ENCODE data around the gene LINGO1.

Gene LINGO1

DNA sequence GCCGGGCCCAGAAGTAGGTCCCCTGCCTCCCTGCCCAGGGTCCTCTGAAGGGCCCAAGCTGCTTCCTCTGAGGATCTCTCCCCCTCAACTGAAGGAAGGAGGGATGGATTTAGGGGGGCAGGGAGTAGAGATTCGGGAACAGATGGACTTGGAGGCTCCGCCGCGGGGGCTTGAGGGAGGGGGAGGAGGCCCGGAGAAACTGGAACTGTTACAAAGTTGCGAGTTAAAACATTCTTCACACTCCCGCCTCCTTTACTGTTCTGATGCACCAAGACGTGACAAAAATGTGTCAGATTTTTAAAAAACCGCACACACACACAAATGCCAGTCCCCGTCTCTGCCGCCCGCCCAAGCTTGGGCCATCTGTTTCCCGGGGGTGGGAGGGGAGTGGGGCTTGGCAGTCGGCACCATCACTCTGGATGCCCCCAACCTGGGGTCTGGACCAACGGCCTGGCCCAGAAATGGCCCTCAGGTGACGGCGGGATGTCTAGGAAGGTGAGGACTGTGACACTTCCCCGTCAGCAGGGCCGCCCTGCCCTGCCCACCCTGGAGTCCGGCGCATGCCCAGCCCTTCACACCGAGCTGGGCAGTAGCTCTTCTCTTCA lies 25.0 kb upstream of the LINGO1 start:
- DNase-seq (ENCODE audit: low read depth) = no peak

GRCh38 chr15:77656294-77656693 lies 23.6 kb upstream of the LINGO1 start:
- no peak for DNase-seq (ENCODE audit: low read depth)

- no peak for DNase-seq (ENCODE audit: low read depth)
Measured at GRCh38 chr15:77654975-77655374, 22.3 kb upstream of the LINGO1 start.

DNA sequence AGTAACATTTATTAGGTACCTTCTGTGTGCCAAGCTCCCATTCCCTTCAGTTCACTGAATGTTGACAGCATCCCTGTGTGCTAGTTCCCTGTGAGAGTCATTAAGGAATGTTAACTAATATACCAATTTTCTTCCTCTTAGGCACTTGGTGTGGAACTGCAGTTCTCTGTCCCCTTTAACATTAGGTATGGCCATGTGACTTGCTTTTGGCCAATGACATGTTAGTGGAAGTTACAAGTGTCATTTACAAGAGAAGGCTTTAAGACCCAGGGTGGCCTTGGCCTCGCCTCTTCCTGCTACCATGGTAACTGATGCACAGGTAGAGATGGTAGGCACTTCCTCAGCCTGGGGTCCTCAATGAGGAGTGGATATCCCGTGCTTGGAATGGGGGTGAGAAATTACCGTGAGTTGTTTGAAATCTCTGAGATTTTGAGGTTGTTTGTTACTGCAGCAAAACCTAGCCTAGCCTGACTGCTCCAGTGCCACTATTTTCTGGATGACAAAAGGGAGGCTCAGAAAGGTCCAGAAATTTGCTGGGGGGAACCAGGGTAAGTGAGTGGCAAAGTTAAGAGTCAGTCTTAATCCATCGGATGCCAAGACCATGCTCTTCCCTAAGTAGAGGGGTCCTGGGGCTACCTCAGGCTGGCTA lies 21.2 kb upstream of the LINGO1 start:
- no peak for DNase-seq (ENCODE audit: low read depth)

- no peak for DNase-seq (ENCODE audit: low read depth)
Measured at GRCh38 chr15:77650265-77650664, 17.6 kb upstream of the LINGO1 start.

DNA sequence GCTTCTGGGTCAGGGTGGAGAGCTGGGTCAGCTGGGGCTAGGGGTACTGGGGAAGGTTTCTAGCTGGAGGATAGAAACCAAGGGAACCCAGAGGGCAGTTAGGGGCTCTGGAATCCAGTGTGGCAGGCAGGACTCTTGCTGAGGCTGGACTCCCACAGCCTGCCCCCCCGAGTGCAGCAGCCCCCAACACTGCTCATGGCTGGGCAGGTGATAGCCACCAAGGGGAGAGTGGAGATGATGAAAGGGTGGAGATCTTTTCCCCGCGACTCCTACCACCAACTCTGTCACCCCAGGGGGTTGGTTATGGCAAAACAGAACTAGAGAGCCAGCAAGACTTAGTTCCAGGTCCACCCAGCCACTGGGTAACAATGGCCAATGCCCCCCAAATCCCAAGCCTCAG lies 16.9 kb upstream of the LINGO1 start:
- DNase-seq (ENCODE audit: low read depth) = no peak

- DNase-seq (ENCODE audit: low read depth) = no peak
Measured at GRCh38 chr15:77649017-77649416, 16.3 kb upstream of the LINGO1 start.

DNA sequence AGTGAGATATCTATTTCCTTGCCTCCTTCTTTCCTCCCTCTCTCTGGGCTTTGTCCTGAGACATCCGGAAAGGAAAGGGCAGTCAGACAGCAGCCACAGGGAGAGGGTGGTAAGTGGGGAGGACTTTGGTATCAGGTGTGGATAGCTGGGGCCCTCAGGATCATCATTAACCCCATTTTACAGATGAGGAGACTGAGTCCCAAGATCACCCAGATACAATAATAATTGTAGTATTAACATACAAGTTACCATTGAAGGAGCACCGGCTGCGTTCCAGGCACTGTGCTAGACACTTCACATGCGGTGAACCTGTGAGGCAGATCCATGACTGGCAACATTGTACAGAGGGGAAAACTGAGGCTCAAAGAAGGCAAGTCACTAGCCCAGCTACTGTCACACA lies 15.2 kb upstream of the LINGO1 start:
- DNase-seq (ENCODE audit: low read depth) = no peak

- no peak for DNase-seq (ENCODE audit: low read depth)
Measured at GRCh38 chr15:77646104-77646694, 13.5 kb upstream of the LINGO1 start.

- no peak for DNase-seq (ENCODE audit: low read depth)
Measured at GRCh38 chr15:77645602-77646001, 12.9 kb upstream of the LINGO1 start.

DNA sequence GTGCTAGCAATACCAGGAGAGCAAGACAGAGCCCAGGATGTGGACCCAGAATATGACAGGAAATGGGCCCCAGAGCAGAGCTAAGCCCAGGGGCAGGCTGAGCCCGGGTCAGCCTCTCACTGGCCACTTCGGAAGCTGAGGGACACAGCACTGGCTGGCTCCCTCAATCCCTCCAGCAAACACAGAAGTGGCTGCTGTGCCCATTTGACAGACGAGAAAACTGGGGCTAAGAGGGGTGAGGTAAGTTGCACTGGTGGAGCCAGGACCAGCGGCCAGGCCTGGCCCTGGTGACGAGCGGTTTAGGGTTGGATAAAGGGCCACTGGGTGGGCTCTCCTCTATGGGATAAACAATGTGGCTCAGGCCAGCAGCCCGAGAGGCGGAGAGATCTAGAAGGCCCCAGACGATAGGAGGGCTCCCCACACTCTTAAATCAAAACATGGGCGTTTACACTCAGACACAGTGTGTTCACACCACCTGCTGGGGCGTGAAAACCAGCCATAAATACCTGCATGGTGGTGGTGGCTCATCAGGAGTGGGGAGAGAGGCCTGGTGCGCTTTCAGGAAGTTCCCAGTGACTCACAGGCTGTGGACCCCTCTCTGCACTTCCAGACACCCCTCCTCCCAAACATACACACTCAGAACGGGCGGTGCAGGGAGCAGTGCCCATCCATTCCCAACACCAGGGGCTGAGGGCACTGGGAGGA lies 12.0 kb upstream of the LINGO1 start:
- DNase-seq (ENCODE audit: low read depth) = no peak

- DNase-seq (ENCODE audit: low read depth) = no peak
Measured at GRCh38 chr15:77643764-77644163, 11.1 kb upstream of the LINGO1 start.

DNA sequence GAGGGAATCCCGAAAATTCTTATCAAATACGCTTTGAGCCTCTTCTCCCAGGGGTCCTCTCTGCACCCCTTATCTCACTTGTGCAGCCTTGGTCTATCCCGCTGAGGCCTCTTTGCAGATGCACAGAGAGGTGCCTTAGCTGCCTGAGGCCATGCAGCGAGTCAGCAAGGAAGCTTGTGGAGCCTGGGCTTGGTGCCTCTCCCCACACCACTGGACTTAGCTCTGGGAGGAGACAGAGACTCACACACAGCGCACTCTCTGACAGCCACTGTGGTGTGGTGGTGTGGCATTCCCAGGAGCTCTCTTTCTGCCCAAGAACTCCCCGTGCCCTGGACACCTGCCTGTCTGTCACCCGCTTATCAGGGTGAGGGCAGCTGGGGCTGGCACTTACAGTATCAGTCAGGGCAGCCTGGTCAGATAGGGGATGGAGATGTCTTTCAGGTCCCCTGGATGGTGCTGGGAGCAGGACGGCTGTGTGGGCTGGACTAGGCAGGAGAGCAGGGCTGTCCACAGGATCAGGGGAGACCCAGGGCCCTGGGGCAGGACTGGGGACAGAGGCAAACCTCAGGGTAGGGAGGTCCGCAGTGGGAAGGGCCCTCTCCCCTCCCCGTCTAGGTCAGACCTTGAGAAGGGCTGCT lies 10.2 kb upstream of the LINGO1 start:
- no peak for DNase-seq (ENCODE audit: low read depth)

- DNase-seq (ENCODE audit: low read depth) = no peak
Measured at GRCh38 chr15:77641999-77642398, 9.3 kb upstream of the LINGO1 start.

- DNase-seq (ENCODE audit: low read depth) = no peak
Measured at GRCh38 chr15:77640615-77641014, 7.9 kb upstream of the LINGO1 start.

DNA sequence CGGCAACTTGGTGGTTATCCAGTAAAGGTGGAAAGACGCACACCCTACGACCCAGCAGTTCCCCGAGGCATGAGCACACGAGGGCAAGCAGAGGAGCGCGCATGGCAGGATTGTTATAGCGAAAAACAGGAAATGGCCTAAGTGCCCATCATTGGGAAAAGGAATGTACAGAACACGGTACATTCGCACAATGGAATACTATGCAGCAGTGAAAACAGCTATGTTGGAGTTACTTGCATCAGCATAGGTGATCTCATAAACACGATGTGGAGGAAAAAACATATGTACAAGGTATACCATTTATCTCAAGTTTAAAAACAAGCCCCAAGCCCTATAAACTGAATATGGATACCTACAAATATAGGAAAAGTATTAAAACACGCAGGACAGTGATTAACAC lies 6.7 kb upstream of the LINGO1 start:
- DNase-seq (ENCODE audit: low read depth) = no peak

DNA sequence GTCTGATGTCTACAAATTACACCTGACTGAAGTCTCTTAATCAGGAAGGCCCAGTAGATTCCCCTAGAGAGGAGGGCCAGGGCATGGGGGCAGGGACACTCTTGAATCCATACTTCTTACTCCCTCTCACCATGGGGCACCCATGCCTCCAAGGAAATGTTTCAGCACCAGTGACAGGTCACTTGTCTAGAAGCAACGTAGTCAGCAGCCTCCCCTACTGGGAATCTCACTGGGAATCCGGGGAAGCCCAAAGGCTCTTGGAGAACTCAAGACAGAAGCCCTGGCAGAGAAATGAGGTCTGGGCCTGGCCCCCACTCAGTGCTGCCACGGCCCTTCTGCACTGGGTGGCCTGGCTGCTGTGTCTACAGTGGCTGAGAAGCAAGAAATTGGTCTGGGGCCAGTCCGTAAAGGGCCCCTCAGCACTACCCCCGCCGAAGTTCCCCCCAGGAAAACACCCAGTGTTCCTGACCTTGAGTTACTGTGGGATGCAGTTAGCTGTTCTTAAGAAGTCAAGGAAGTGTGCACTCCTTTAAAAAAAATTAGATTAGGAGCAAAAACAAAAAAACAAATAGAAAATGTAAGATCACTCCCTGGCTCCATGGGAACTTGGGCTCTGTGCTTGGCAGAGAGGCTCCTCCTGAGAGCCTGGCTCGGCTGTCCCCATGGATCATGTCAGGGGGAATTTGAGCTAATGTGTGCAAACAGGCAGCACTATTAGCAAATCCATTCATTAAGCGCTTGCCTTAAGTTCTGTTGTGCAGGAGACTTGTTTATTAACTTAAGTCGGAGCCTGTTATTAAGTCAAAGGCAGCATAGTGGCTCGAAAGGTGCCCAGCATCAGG lies 5.4 kb upstream of the LINGO1 start:
- DNase-seq (ENCODE audit: low read depth) = no peak

DNA sequence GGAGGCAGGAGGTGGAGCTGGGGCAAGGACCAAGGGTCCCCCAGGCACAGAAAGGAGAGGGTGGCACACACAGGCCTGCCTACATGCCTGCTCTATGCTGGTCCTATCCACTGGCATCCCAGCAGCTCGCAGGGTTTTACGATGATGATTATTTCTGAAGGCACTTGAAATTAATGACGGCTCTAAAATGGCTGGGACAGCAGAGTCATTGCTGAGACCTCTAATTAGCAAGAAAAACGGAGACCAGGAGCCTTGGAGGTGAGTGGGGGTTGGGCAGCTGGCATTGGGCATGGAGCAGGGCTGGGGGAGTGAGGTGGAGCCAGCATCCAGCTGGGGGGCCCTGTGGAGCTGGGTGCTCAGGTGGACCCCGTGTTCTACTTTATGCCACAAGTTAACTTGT lies 3.5 kb upstream of the LINGO1 start:
- DNase-seq (ENCODE audit: low read depth) = no peak

GRCh38 chr15:77634266-77634962 lies 1.7 kb upstream of the LINGO1 start:
- DNase-seq (ENCODE audit: low read depth) = peak; percentile 21

DNA sequence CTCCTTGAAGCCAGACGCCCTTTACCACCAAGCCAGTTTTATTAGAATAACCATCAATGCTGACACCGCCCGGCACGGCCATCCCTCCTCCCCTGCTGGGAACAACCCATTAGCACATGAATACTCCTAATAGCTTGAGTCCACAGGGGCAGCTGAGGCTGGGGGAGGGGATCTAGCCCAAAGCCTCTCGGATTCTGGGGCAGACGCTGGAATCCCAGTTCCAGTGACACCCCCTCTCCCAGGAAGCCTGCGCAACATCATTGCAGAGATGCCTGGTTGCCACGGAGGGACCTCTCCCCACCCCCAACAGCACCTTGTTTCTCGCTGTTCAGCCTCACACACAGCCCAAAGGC lies 1.2 kb upstream of the LINGO1 start:
- DNase-seq (ENCODE audit: low read depth) = no peak
